HG02798 (cell line): Measurements from ENCODE around the gene SNX24.

Experiments used
- ATAC-seq: cut with Tn5 transposase; IDR thresholded peaks from one replicate; pipeline ENCODE4 v1.9.1; 2021; ENCODE audit warnings: mild to moderate bottlenecking; ENCODE audit not compliant: unreplicated experiment, poor library complexity

Gene SNX24

DNA sequence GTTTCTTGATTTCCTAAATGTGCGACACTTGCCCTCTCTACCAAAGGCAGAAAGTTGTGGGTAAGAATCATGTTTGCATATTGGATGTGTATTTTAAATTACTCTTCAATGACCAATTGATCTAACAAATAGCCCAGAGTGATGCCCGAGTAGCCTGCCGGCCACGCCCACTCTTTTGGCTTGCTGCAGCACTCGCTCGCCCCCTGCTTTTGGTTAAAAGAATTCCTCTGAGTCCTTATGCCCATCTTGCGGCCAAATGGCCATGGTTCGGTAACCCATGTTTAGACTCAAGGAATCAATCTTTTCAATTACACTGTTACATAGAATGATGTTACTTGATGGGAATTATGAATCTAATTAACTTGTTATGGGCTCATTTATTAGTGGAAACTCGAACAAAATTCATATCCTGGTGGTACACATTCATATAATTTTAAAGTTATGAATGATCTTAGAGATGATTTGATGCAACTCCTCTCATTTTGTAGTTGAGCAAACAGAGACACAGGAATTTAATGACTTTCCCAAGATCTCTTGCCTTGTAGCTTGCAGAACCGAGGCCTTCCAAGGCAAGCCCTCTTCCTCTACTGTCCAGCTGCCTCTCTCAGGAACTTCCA, 154.6 kb downstream of the SNX24 start:
- peak; percentile 97 for ATAC-seq

DNA sequence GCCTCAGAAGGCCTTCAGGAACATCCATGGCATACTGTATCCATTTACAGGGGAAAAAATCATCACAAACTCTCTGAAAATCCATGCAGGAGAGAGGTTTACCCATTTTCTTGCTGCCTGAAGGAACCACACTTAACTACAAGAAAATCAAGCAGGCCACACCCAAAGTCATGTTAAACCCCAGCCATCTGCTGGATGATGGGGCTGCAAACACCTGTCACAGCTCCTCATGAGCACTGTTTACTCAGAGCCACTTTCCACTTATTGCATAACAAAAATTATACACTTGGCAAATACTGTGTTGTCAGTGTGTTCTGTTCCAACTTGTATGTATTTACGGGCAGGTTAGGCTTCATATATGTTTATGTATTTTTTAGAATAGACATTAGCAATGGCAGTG, 155.3 kb downstream of the SNX24 start:
- ATAC-seq = no peak

DNA sequence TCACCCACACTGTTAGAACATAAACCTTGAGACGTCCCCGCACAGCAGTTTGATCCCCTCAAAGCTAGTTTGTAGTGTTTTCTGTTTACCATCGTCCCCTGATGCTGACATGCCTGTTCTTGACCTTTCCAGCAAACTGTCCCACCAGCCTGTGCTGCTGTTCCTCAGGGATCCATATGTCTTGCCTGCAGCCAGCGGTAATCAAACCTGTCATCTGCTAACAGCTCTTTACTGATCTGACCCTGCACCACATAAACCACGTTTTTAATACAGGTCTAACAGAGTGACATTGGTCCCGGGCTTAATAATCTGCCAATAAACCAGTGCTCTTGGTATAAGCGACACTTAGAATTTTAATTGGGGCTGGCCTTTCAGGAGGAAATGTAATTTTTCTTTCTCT, 156.4 kb downstream of the SNX24 start:
- ATAC-seq = no peak

DNA sequence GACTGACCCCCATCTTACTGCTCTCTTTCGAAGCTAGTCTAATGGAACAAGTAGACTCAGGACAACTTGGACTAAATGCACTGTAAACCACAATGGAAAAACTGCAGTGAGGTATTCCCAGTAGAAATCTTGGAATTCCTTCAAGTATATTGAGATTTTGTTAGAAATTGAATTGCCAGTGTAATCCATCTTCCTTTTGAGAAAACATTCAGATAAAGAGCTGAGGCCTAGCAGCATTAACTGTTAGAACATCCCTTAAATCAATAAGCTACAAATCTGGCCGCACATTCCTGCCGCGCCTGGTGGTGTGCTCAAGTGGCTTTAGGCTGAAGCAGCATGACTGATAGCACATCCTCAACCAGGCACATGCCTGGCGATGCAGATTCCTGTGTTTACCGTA, 161.8 kb downstream of the SNX24 start:
- ATAC-seq = no peak

DNA sequence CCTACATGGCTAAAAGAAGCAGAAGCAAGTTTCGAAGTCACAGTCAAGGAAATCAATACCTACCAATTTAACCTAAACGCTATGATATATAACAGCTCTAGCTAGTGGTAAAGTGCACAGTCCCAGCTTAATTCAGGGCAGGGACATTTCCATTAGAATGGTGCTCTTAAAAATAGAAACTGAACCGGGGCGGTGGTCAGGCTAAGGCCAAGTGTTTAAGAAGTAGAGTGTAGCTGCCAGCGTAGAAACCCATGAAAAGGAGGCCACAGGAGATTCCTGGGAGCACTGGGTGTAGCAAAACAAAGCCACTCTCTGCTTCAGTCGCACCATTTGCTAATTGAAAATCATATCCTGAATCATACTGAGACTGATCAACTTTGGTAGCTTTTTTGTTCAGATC, 162.3 kb downstream of the SNX24 start:
- ATAC-seq = no peak

DNA sequence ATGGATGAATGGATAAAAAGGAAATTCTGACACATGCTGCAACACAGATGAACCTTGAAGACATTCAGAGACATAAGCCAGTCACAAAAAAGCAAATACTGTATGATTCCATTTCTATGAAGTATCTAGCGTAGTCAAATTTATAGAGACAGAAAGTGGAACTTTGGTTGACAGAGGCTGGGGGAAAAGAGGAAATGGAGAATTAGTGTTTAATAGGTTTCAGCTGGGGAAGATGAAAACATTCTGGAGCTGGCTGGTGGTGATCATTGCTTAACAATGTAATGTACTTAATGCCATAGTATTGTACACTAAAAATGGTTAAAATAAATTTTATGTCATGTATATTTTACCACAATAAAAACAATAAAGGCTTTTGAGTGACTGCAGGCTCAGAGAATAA, 166.9 kb downstream of the SNX24 start:
- ATAC-seq = no peak

DNA sequence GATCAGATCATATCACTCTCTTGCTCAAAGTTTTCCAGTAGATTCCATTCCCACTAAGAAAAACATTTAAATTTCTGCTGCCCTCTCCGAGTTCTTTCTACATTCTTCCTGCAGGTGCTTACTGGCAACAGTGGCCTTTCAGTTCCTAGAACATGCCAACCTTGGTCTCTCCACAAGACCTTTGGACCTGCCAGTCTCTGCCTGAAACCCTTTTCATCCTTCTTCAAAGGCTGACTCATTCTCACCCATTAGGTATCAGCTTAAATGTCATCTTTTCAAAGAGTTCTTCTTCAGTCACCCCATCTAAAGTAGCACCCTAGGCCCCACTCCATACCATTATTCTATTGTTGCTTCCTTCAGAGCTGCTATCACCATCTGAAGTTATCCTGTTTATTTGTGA, 169.3 kb downstream of the SNX24 start:
- no peak for ATAC-seq

DNA sequence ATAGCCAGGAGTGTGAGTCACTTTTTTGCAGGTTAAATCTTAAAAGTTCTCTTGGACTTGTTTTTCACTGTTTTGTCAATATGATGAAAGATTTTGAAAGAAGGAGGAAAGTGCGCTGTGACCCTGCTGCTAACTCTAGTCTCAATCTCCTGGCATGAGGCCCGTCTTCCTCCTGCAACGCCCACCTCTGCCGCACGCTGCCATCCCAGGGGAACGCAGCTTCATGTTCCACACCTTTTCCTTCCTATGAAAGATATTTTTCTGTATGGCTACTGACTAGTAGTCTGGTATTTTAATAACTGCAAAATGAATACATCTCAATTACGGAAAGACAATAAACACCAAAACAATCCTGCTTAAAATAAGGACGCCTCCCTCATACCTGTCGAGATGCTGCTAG, 182.8 kb downstream of the SNX24 start:
- no peak for ATAC-seq

DNA sequence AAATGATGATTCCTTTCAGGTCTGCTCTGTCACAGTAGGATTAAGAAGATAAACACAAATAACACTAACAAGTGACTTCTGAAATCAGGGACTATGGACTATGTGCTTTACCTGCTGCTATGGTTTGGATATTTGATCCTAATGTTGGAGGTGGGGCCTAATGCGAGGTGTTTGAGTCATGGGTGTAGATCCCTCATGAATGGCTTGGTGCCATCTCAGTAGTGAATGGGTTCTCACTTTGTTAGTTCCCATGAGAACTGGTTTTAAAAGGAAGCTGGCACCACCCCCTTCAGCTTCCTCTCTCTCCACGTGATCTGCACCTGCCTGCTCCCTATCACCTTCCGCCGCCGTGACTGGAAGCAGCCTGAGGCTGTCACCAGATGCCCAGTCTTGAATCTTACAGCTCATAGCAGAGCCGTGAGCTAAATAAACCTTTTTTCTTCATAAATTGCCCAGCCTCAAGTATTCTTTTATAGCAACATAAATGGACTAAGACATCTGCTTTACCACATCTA, 187.8 kb downstream of the SNX24 start:
- no peak for ATAC-seq

DNA sequence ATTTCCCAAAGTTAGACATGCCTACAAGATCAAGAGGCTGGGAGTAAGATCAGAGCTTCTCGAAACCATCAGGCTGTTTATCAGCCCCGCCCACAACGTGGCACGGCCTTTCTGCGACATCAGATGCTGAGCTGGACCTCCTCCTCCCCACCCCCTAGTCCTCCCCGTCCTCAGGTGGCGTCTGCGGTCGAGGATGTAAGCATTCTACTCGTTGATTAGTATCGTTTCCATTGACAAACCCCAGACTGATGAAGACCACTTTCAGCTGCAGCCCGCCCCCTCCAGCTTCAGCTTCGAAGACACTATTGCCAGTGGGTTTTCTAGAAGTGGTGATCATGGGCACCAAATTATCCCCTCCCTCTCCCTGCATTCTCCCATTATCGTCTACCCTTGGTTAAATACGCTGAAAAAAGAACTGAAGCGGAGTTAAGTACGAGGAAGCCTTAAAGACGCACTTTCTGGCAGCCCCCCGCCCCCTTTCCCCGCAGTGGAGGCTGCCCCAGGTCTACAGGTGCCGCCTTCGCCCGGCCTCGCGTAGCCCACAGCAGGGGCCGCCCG, 190.0 kb downstream of the SNX24 start:
- no peak for ATAC-seq

DNA sequence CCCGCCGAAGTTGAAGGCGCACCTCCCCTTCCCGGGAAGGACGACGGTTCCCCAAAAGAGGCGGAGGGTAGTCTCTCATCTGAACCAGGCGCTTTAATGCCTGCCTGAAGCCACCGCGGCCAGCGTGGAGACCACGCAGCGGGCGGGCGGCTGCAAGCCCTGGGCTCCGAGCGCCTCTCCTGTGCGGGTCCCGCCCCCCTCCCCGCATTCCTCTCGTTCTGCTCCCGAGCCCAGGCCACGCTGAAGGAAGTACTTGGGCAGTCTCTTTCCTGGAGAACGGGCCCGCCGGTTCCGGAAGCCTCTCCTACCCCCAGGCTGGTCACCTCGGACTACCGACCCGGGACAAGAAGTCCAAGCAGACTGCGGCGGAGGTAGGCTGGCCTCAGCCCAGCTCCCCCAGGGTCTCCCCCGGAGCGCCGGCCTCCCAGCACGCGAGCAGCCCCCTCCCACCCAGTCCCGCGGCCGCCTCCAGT, 190.5 kb downstream of the SNX24 start:
- peak; percentile 17 for ATAC-seq

DNA sequence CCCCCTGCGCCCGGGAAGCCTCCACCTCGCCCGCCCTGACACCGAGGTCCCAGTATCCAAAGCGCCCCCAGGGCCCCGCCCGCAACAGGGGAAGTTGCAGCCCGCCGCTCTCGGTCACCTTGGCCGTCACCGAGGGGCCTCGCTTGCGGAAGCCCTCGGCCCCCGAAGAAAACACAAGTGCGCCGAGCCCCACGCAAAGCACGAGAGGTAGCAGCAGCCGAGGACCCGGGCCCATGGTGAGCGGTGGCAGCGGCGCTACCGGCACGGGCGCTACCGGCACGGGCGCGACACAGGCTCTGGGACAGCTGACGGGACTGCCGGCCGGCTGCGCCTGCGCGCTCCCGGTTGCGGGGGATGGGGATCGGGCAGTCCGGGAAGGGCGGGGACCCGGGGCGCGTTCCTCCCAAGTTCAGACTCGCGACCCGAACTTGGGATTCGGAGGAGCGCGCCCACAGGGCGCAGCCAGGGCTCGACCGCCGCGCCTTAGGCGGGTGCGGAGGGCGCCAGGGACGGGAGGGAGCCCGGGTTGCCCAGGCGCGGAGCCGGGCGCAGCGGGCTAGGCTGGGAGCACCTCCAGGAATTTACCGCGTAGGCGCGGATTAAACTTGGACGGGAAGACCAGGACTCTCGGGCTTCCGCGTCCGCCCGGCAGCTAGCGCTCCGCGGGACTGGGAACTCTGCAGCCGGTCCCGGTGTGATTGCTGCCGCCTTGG, 191.1 kb downstream of the SNX24 start, which contains the start of gene PPIC:
TSS of gene PPIC (minus strand) at position 335 of the 713 bp plus-strand sequence. CDS start at position 235, 100 bp downstream.
- ATAC-seq = peak; percentile 64

DNA sequence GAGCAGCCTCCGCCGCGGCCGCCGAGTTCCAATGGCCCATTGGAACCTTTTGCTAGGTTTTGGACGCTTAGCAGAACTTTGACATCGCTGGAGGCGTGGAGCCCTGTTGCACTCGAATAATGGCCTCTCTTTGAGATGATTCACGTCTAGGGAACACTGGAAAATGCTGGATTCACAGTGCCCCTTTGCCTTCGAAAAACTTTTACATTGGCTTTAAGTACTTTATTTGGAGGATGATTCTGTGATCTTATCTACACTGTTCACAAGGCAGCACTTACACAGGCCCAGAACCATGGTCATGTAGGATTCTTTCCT, 191.6 kb downstream of the SNX24 start:
- ATAC-seq = no peak

DNA sequence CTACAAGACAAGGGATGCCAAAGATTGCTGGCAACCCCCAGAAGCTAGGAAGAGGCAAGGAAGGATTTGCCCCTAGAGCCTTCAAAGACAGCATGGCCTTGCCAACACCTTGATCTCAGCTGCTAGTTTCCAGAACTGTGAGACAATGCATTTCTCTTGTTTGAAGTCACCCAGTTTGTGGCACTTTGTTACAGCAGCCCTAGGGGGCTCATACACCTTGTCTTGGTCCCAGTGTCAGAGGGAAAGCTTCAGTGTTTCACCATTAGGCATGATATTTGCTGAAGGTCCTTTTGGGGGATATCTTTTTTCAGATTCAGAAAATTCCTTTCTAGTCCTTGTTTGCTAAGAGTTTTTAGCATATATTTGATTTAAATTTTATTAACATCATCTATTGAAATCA, 194.3 kb downstream of the SNX24 start:
- ATAC-seq = no peak

DNA sequence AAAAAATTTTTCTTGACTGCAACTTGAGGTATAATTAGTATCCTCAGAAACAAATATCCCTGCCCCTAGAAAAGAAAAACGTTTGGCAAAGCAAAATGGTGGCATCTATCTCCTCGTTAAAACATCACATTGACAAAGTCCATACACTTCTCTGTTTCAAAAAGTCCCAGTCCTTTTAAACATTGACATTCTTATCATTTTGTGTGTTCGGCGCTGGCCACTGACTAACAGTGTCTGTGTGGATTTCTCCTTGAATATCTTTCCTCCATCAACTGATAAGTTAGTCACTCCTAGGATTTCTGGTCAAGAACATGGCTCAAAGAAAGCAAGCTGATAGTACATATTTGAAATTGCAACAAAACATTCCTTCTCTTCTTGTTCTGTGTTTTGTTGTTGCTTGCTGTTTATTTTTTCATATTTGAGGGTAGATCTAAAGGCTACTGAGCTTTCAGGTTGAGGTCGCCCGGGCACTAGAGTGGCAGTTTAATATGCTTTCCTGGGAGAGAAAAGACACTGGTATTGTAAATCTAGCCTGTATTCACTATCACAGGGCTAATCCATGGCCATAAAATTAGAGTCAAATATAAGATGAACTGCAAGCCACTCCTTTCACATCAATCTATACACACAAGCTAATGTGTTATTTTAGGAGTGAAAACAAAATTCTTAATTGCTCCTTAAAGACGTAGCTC, 199.7 kb downstream of the SNX24 start:
- ATAC-seq = no peak

DNA sequence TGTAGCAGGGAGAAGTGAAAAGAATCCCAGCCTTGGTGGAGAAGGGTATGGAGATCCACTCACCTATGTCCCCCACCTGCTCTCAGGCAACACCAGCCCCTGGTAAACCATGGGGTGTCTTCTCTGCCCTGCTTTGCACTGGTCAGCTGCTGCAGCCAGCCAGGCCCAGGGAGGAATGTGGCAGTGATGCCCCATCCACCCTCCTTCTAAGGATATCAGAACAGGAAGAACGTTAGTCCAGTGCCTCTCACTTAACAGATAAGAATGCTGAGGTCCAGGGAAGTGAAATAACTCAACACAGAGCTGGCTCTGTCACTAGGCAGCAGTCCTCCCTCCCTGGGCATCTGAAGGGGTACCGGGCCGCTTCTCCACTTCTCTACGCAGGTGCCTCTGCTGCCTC, 200.8 kb downstream of the SNX24 start:
- ATAC-seq = no peak

DNA sequence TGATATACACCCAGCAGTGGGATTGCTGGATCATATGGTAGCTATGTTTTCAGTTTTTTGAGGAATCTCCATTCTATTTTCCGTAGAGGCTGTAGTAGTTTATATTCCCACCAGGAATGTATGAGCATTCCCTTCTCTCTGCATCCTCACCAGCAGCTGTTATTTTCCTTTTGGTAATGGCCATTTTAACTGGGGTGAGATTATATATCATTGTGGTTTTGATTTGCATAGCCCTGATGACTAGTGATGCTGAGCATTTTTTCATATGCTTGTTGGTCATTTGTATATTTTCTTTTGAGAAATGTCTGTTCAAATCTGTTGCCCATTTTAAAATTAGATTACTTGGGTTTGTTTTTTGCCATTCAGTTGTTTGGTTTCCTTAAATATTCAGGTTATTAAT, 202.3 kb downstream of the SNX24 start:
- no peak for ATAC-seq

DNA sequence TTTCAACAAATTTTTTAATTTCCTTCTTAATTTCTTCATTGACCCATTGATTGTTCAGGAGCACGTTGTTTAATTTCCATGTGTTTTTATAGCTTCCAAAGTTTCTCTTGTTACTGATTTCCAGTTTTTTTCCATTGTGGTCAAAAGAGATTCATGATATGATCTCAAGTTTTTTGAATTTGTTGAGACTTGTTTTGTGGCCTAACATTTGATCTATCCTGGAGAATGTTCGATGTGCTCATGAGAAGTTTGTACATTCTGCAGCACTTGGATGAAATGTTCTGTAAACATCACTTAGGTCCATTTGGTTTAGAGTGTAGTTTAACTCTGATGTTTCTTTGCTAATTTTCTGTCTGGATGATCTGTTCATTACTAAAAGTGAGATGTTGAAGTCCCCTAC, 205.8 kb downstream of the SNX24 start:
- no peak for ATAC-seq
